Endometrial microvascular endothelial cells (primary cell): ENCODE results near the gene TMEM167A. TPM values are rescaled to one million over a fixed set of nuclear protein-coding genes. Genes with fewer than 3 reads are reported as not detected.

Experiments used
- in situ Hi-C: cut with HindIII; loops from 2 replicates; pipeline ENCODE4 v1.10.0; 2017; ENCODE audit warnings: low sequenced_read_pairs, low pct_unique_long_range_greater_than_20kb; ENCODE audit errors: inconsistent ontology term
- total RNA-seq: library from RNA; depleted of rRNA; stranded (reverse); fragments of >200 nt; gene quantifications from one replicate; pipeline ENCODE4 v1.2.3, GENCODE V29; 2015; ENCODE audit errors: inconsistent ontology term

The TMEM167A gene, protein sequence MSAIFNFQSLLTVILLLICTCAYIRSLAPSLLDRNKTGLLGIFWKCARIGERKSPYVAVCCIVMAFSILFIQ
- 29.5 TPM for total RNA-seq

DNA sequence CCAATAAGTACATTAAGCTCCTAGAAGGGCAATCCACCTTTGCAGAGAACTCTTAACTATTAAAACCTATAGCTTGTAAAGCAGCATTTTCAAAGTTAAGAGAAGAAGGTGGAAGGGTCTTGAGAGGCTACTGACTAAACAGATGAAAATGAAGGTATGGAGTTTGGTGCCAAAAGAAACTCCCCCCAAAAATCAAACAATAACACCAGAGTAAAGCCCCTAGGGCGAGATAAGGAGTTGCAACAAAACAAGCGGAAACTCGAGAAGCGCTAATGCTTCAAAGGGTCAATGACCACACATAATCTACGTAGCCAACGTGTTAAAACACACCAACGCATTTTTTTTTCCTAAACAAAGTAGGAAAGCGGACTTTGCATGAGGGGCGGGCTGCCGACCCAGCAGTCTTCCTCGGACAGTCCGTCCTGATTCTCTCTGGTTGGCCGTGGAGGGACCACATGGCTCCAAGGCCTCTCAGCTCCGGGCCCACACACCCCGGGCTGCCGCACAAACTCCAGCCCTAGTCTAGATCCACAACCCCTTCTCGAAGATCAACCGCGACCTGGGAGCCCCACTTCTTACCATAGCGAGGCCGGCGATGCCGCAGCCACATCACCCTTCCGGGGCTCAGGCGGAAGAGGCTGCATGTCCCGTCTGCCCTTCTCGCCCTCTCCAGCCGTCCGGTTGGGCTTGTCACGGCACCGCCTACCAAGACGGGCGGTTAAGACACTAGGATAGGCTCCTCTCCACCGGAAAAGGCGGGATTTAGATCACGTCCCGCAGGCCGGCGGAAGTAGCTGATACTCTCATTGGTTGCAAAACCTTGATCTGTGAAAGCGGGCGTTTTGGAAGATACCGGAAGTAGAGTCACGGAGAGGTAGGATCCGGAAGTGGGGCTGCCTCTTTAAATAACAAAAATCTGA is at the start of gene TMEM167A, which contains the start of gene XRCC4:
TSS of gene TMEM167A (minus strand) at position 653 of the 920 bp plus-strand sequence. CDS start at position 582, 71 bp downstream.
TSS of gene XRCC4 (plus strand) at position 806 of the 920 bp plus-strand sequence. CDS start 27,373 bp downstream, outside the sequence.
- in situ Hi-C loops: no loop called here

DNA sequence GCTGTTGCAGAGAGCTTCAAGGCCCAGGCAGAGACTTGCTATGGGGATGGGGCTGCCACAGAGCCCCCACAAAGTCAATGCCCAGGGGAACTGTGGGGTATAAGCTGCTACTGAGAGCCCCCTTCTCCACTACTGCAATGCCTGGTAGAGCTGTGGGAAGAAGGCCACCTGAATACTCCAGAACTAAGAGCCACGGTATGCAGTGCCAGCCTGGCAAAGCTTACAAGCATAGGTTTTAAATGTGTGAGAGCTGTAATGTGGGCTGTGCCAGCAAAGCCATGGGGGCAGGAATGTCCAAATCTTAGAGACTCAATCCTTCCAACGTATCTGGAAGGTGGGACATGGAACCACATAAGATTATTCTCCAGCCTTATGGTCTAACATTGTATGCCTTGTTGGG is 49.3 kb upstream of the TMEM167A start:
- in situ Hi-C loops: no loop called here

DNA sequence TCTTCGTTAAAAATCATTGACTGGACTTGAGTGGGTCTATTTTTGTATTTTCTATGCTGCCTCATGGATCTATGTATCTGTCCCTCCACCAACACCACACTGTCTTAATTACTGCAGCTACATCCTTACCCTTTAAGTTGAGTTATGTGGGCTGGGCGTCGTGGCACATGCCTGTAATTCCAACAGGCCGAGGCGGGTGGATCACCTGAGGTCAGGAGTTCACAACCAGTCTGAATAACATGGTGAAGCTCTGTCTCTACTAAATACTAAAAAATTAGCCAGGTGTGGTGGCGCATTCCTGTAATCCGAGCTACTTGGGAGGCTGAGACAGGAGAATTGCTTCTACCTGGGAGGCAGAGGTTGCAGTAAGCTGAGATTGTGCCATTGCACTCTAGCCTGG is 48.4 kb upstream of the TMEM167A start:
- in situ Hi-C loops: no loop called here

DNA sequence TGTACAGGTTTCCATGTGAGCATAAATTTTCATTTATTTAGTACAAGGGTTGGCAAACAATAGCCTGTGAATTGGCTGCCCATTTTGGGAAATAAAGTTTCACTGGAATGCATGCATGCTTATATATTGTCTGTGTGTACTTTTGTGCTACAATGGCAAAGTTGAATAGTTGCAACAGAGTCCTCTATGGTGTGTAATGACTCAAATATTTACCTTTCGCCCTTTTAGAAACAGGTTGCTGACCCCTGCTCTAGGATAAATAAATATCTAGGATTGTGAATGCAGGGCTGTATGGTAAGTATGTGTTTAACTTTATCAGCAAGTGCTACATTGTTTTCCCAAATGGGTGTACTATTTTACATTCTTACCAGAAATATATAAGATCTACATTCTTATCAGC is 47.4 kb upstream of the TMEM167A start:
- in situ Hi-C loops: no loop called here

DNA sequence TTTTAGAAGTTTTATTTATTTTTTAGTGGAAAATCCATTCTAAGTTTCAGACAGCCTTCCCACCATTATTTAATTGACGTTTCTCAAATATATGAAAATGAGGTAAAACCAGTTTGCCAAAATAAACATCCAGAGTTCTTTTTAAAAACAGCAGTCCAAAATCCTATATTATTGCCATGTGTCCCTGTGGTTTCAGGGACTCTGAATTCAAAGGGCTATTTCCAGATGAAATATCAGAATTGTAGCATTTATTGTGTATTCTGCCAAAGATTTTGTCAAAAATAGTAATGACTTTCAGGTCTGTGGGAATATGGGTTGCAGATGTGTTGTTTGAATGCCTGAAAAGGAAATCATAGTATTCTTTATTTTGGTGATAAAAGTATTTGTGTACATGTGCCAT is 41.8 kb upstream of the TMEM167A start:
- in situ Hi-C loops: no loop called here

DNA sequence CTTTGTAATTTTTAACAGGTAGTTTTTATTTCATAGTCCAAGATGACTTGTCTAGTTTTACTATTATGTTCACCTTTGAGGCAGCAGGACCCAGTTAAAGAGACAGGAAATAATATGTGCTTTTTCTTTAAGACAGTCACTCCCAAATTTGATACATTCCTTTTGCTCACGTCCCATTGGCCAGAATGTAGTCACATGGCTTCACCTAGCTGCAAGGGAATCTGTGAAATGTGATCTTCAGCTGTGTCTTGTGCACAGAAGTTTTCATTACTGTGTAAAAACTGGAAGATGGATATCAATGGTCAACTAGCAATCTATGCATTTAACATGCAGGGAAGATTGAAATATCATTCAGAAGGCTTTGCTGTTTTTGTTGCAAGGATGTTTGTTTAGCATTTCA is 41.3 kb upstream of the TMEM167A start:
- in situ Hi-C loops: no loop called here

DNA sequence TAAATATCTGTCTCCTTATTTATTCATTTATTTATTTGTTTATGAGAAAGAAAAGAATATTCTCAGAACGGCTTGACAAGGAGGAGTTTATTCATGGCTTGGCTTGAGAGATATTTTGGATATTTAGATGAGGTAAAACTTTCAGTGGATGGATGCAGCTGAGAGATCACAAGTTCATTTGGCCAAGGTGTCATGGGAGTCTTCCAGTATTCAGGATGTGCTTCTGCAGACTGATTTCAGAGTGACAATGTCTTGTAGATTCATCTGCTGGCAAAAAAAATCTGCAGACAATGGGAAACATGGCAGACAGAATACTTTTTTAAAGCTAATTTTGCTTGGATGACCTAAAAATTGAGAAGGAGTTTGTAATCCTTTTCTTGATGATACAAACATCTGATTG is 38.6 kb upstream of the TMEM167A start:
- in situ Hi-C loops: no loop called here

DNA sequence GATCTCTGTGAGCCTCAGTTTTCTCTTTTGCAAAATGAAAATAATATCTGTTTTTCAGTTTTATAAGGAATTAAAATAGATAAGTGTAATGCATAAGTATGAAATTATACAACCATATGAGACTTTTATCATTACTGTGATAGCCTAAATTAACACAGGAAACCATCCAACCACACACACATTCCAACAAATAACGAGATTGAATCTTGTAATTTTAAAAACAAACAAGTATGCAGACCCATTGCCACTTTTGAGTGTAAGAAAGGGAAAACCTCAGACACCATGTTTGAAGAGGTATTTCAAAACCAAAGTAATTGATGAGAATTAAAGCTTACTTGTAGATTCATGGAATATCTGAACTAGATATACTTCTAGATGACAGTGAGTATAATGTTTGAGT is 32.2 kb upstream of the TMEM167A start:
- in situ Hi-C loops: no loop called here

DNA sequence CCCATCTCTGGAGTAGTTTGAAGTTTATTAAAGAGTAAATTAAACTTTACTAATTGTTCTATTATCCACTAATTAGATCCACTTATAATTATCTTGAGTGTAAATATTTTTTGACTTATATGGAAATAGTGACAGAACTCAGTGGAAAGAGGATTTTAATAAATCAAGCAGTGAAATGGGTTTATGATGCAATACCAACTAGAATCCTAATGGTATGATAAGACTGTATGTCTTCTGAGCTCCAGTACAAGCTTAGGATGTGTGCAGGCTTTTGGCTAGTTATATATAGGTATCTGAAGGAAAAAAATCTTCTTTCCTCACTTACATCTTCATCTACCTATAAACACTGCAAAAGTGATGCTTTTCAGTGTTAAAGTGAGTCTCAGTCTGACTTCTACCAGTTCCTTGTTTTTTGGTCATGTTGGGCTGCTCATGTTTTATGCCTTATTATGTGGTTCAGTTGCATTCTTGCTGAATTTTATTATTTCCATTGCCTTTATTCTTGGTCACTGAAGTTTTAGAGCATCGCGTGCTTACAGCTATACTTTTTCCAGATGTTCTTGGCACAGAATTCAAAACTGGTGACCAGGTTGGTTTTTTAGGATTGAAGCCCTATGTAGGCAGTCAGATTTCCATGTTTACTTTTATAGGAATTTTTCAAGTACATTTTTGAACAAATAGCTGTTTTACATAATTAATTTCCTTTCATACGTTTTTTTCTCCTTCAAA is 30.7 kb upstream of the TMEM167A start:
- in situ Hi-C loops: no loop called here

DNA sequence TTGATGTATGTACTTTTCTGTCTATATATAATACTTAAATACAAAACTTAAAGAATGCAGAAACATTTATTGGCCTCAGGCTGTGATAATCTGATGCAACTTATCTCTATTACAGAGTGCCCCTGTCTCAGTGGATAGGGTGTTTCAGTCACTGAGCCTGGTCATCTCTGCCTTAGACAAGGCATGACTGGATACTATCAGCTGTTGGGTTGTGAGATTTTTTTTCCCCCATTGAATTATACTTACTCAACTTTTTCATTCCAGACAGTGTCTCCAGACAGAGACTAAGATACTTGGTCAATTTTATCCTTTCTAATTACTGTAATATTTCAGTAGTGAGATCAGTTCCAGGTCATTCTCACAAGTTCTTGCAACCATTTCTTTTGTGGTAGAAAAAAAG is 26.8 kb upstream of the TMEM167A start:
- in situ Hi-C loops: no loop called here

DNA sequence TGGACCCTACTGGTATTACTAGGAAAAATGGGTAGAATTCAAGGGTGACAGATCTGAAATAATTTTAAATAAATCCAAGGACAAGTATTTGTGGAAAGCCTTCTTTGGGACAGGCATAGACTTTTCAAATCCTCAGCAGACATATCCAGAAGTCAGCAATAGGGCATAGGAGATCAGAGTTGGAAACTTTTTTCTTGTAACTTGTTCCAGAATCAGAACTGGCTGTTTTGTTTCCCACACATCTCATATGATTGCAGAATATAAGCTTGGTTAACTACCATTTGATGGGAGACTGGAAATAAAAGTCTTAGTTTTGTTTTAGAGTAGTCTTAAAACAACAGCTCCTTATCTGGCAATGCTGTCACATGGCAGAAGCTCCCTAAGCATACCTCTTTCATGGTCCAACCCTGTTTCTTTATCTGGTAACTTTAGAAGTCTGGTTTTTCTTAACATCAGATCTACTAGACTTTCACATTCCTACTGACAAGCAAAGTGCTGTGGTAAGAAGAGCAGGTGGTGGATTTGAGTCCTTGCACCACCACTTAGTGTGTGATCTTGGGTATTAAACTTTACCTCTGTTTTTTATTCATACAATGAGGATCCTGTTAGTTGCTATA is 25.3 kb upstream of the TMEM167A start:
- in situ Hi-C loops: no loop called here

DNA sequence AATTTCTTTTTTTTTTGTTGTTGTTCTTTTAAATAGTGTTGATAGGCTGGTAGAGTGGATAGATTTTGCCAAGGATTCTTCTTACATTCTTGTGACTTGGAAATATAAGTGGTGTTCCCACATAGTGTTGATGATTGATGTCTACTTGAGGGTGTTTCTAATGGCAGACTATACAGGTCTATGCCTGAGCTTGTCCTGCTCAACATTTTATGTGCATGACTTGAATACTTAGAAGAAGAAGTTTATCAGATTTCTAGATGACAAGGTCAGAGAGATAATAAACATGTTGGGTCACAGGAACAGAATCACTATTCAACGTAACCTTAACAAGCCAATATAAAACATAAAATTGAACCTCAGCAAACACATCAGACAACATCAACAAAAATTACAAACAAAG is 24.3 kb upstream of the TMEM167A start:
- in situ Hi-C loops: no loop called here

DNA sequence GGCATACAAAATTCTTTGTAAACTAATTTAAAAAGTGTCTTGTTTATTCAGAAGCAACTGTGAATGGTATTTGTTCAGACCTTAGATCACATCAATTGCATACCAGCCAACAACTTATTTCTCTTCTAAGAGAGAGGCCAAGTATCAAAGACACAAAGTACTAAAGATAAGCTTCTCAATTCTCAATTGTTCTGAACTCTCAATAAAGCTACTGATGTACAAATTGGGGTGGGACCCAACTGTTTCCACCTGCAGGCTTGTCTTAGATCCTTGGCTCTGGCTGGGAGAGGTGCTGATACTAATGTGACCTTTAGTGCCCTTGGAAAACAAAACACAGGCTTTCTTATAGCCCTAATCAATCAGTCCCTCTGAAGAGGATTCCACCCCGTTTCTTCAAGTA is 22.3 kb upstream of the TMEM167A start:
- in situ Hi-C loops: no loop called here

DNA sequence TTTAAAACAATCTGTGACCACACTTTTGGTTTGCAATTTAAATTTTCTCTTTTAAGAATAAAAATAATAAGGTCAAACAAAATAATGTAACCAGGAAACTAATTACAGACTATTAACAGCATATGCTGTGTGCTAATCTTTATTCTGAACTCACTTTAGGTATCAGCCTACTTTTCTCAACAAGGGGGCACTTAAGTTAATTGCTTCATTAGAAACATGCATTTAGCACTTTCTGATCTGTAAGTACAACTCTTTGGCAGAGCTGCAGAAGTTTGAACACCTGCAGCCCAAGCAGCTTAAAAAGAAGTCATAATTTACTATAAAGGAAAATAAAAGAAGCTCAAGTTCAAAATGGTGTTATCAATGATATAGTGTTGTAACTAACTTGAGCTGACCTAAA is 21.8 kb upstream of the TMEM167A start:
- in situ Hi-C loops: no loop called here

DNA sequence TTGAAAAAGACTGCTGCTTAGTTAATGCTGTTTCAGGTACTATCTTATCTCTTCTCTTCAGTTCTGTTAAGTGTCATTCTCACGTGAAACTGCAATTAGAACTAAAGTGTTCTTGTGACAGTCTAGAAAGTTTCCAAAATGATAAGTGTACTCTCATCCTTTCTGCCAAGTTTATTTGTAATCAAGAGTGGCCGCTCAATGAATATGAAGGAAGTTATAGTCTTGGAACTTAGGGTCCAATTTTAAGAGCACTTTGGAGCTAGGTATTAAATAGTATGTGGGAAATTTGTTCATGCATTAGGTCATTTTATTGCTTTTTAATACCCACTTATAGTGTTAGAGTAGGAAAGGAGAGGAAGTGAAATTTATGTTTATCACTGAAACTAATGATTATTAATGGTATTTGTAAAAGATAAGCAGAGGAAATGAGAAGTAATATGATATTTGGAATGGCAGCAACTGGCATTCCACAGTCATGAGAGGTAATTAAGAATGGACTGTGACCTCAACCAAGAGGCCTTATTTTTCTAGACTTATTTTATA is 20.6 kb upstream of the TMEM167A start:
- in situ Hi-C loops: no loop called here

DNA sequence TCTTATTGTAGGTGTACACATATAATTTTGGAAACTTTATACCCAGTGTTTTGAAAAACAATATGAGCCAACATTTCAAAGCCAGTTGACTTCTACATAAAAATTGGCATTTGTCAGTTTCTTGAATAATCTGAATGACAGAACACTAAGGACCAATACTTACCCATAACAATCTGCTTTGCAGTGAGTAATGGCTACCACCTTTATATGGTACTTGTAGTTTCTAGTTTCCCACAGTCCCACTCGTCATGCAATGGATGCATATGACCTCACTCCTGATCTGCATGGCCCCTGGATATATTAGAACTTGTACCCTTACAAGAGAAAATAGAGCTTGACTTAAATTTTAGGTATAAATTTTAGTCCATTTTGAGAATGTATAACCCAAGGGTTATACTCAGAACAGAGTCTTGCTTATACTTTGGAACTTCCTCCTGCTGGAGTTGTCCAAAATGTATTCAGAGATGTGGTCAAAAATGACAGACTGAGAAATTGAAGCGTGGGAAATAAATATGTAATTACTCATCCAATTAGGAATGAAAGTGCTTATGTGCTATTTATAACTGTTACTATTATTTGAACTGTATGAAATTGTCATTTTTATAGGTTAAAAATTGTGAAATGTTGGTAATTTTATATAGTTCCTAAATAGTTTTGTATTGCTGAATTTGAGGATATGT is 19.6 kb upstream of the TMEM167A start:
- in situ Hi-C loops: no loop called here

DNA sequence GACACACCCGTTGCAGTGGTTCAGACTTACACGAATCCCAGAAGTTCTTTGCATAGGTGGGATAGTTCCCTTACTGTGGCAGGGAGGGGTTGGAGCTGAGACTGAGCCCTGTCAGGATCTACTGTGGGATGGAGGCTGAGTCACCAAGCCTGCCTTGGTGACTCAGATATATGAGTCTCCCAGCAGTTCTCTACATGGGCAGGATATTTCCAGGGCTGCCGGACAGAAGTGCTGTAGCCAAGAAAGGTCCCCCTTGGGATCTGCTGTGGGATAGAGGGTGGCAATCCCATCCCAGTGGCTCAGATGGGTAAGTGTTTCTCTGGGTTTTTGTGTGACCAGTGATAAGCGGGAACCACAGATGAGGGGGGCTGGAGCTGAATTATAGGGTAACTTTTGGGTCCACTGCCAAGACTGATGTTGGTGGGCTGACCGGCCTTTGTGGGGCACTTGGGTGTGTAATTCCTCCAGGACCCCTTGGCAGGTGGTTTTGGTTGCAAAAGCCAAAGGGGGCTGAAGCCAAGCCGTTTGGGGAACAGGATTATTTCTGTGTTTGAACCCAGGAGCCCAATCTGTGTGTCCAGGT is 18.9 kb upstream of the TMEM167A start:
- in situ Hi-C loops: no loop called here
